Spleen (tissue), 3 donors: Measurements from ENCODE around the gene ZNF385C.

Experiments used
- POLR2A ChIP-seq, 3 donors: fragments of 450-650 bp; IDR thresholded peaks; one replicate each; pipeline ENCODE4 v1.5.1; 2017; ENCODE audit warnings: antibody characterized with exemption in 3 of 3, mild to moderate bottlenecking in 1 of 3
- POLR2AphosphoS5 ChIP-seq, 3 donors: sonication (generic); formaldehyde crosslinking; IDR thresholded peaks; one replicate each; pipeline ENCODE4 v1.5.1; 2017; ENCODE audit warnings: antibody characterized with exemption in 3 of 3

GRCh38 chr17:41977991-41978390 is 120.3 kb downstream of the ZNF385C start:
- TF ChIP-seq POLR2A (IDR thresholded peaks at IDR 0.05) (no peak), POLR2AphosphoS5 (IDR thresholded peaks at IDR 0.05) (no peak)
